Measurements from ENCODE around the gene ADGRF3. TPM values are rescaled to one million over a fixed set of nuclear protein-coding genes. Genes with fewer than 3 reads are reported as not detected.

ADGRF3 gene
- total and polyA plus RNA-seq, 2 of the 8 experiments (the other 6 are each of a cell fraction or from before 2014, with no cell fraction given): 0.54 to 0.69 TPM

- no peak for TF ChIP-seq E2F6 (IDR thresholded peaks at IDR 0.05)
- TF ChIP-seq SP1 (IDR thresholded peaks at IDR 0.05; ENCODE audit: low read depth, low read length): no peak
- no peak for TF ChIP-seq TAF1 (IDR thresholded peaks at IDR 0.05; ENCODE audit: low read depth, low read length)
- TF ChIP-seq, protein P1, sequence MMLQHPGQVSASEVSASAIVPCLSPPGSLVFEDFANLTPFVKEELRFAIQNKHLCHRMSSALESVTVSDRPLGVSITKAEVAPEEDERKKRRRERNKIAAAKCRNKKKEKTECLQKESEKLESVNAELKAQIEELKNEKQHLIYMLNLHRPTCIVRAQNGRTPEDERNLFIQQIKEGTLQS (IDR thresholded peaks at IDR 0.05; ENCODE audit: insufficient read depth, low read depth, low read length): no peak
- TF ChIP-seq MAFK (IDR thresholded peaks at IDR 0.05; ENCODE audit: low read depth, low read length): no peak
- TF ChIP-seq POLR2AphosphoS5 (IDR thresholded peaks at IDR 0.05; ENCODE audit: low read depth, low read length): no peak
- no peak for TF ChIP-seq PHF8 (conservative IDR thresholded peaks at IDR 0.05; ENCODE audit: low read depth, low read length)
These were observed 9.9 kb downstream of the ADGRF3 start (continued) for GRCh38 chr2:26336719-26337118.
